GM19035 (cell line): ENCODE data around the gene ASPHD2.
"Not testable (repeated sequence)": the region's sequence is repeated elsewhere in the genome, so short reads cannot be mapped to it uniquely, and the experiment has no call there.

Experiments
- ATAC-seq: cut with Tn5 transposase; IDR thresholded peaks from one replicate; pipeline ENCODE4 v1.9.1; 2021; ENCODE audit not compliant: unreplicated experiment

Gene ASPHD2, protein sequence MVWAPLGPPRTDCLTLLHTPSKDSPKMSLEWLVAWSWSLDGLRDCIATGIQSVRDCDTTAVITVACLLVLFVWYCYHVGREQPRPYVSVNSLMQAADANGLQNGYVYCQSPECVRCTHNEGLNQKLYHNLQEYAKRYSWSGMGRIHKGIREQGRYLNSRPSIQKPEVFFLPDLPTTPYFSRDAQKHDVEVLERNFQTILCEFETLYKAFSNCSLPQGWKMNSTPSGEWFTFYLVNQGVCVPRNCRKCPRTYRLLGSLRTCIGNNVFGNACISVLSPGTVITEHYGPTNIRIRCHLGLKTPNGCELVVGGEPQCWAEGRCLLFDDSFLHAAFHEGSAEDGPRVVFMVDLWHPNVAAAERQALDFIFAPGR

DNA sequence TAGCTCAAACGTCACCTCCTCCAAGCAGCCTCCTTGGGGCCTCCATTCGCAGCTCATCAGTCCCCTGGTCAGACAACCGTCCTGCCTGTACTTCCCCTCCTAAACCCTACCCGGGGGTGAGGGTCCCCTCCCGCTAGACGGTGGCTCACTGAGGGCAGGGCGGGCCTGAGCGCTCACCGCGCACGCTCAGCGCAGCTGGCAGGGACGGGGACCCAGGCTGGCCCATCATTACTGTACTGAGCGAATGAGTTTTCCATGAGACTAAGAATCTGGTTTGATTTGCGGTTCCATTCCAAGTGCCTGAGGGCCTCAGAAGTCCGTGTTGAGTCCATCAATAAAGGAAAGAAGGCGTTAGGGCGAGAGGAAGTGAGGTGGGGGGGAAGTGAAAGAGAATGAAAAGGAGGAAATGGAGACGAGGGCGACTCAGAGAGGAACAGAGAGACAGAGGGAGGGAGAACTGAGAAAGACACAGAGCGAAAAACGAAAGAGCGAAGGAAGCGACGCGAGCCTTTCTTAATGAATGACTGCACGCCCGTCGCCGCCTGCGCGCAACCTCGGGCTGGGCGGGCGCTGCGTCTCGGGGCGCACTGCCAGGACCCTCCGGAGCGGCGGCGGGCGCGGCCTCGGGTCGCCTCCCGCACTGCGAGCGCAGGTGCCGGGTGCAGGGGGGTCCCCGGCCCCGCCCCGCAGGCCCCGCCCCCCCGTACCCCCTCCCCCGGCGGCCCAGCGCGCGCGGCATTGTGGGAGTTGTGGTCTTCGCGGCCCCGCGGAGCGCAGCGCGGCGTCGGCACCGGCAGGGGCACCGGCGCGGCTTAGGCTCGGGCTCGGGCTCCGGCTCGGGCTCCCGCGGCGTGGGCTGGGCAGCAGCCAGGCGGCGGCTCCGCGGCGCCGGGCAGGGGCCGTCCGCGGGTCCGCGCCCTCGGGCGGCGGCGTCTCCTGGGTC, at the start of gene ASPHD2:
ASPHD2 (plus strand) TSS at position 746 of the 943 bp plus-strand sequence. CDS start 4,356 bp downstream, outside the sequence.
- ATAC-seq = peak; percentile 70

DNA sequence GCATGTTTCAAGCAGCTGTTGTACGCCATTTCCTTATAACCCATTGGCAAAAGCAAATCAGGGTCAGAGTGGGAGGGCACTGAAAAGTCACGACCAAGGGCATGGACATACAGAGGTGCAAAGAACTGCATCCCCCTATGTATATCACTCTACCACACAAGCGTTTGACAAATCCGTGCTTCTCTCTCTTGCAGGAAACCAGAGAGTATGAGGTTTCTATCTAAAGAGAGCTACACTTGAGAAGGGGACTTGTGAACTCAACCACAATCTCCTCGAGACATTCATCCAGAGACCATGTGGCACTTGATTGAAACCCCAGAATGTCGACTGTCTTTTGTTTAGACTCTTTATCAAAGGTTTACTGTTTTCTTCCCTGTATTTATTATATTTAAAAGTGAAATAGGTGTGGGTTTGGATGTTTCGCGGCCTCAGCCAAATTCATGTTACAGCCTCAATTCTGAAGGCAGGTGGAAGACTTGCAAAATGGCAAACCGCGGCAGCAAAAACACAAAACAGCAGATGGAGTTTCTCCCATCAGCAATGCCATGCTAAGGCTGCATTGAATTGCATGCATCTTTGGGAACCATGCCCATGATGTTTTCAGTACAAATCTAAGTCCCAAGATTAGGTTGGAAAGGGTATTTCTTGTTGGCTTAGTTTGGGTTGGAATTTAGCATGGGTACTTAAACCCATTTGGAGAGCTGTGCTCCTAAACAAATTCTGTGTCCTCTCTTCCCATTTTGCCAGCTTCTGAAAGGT, 48.8 kb upstream of the ASPHD2 start:
- ATAC-seq = no peak

DNA sequence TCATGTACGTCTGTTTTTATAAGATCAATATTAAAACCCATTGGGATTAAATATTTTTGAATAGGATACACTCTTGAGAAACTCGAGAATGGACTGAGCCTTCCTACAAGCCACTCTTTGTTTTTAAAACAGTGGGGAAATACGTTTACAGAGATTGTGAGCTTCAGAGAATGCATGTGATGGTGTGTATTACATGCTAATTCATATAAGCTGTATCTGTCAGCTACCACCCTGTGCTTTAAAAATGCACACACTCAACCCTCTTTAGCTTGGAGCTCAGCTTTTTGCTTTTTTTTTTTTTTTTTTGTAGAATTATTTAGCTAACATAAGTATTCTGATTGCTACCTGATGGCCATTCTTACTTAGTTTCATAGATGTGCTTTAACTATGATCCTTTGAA, 46.3 kb upstream of the ASPHD2 start:
- no peak for ATAC-seq

DNA sequence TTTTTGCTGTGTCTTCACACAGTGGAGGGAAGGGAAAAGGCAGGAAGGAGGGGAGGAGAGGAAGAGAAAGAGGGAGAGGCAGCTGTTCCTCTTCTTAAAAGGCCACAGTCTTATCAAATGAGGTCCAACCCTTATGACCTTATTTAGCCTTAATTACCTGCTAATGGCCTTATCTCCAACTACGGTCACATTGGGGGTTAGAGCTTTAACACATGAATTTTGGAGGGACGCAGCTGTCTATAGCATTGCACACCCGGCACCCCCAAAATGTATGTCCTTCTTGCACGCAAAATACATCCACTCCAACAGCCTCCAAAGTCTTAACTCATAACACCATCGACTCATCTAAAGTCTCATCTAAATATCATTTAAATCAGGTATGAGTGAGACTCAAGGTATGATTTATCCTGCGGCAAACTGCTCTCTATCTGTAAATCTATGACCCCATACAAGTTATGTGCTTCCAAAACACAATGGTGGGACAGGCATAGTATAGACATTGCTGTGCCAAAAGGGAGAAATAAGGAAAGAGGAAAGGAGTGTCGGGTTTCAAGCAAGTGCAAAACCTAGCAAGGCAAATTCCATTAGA, 45.0 kb upstream of the ASPHD2 start:
- ATAC-seq = no peak

DNA sequence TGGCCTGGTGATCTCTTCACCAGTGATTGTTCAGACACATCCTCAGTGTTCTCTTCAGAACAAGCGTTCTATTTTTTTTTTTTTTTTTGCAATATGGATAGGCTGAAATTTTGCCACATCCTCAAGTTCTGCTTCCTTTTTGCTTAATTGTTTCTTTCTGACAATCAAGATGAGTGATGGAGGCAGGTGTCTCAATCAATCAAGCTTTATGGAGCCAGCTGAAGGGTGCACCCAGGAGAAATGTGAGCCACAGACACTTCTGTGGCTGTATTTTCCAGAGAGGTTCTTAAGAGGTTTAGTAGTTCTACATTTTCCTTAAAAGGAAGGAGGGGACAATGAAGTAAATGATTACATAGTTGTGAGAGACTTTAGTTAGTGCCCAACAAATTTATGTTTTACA, 43.9 kb upstream of the ASPHD2 start:
- no peak for ATAC-seq

DNA sequence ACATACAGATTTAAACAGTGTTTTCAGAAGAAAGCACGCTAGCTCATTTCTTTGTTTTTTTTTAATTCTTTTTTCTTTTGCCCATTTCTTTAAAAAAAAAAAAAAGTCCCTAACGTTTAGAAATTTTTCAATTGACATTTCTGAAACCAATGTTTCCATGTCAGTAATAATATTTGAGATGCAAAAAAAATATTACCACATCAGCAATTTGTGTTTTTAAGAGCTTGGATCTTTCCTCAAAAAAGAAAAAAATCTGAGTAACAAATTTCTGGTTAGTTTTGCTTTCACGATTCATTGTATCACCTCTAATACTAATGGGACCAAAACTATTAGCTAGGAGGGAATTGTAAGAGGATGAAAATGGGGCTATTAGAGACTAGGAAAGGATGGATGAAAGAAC, 39.9 kb upstream of the ASPHD2 start:
- ATAC-seq = no peak

DNA sequence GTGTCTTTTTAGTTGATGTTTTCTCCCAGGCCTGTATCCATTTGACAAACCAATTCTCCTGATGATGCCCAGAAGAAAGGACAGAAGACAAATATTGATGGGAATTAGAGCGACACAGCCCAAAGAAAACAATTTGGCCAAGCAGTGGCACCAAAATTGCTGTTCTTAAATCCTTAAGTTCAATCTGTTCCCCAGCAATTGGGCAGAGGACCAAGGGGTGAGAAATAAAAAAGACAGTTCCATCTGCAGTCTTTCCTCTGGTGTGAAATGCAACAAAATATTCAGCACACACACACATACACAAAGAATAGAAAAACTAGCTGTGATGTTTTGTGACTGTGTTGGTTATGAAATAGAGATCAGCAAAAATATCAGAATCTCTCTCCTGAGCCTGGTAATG, 38.0 kb upstream of the ASPHD2 start:
- no peak for ATAC-seq

DNA sequence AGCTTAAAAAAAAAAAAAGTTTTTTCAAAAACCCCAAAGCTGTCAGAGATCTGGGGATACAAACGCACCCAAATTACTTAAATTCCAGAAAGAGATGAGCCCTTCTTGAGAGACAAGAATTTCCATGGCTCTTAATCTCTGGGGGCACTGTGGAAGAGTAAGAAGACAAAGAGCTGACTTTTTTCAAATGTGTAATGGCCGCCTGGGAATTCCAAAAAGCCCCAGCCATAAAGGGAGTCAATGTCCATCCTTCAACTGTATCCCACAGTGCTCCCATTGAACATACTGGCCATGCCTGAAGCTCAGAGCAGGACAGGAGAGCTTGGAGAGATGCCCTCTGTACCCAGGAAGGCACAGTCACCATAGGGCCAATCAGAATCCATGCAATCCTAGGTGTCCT, 37.4 kb upstream of the ASPHD2 start:
- ATAC-seq = no peak

DNA sequence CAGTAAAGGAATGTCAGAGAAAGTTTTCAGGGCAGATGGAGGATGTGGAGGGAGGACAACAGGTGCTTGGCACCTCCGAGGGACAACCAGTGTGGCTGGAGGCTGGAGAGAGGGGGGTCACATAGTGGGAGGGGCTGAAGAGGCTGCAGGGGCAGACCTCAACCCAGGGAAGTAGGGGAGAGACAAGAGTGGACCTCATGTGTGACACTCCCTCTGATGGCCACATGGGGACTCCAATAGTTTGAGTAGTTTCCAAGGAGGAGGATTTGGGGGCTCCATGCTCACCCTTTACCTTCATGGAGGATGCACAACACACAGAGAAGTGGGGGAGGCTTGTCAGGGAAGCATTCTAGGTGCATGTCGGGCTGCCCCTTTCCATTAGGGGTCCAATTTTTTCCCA, 35.1 kb upstream of the ASPHD2 start:
- no peak for ATAC-seq

DNA sequence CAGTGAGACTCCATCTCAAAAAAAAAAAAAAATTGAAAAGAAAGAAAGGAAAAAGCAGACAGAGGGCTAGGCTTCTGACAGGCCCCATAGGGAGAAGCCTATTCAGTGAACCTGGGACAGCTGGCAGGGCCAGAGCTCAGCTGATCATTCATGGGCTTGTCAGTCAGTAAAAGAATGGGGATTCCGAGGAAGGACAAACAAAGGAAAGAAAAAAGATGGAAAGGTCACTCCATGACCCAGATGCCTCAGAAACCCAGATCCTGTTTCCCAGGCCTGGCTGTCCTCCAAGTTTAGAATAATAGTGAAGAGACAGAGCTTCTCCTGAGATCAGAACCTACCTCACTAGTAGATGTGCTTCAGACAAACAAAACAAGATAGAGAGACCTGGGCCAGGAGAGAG, 34.3 kb upstream of the ASPHD2 start:
- ATAC-seq = no peak

DNA sequence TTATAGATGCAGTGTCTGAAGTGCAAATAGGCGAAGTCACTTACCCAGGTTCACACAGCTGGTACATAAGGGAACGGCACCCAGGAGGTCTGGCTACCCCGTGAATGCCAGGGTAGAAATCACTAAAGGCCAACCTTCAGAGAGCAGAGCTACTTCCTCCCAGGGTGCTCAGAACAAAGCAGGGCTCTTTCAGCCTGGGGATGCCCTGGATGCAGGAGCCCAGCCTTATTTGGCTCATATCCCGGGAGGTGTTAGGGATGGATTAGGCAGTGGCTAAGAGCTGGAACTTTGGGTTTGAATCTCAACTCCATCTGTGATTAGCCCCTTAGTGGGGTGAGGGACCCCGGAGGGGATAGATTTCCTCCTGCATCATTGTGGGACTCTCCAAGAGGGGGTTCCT, 33.1 kb upstream of the ASPHD2 start:
- ATAC-seq = no peak

DNA sequence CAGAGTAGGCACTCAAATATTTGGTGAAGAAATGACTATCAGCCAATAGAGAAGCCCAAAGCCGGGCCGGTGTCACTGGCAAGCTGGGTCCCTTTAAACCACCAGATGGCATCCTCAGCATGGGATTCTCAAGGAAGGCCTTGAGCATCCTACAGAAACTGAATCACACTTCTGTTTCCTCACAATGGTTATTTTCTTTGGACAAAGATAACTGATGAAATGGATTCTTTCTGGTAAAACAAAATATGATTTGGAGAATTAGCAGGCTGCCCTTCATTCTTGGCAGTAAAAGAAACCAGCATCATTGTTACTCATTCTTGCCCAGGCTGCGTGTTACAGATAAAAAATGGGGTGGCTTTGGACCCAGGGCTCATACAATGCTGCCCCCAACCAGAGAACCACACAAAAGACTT, 30.3 kb upstream of the ASPHD2 start:
- no peak for ATAC-seq

DNA sequence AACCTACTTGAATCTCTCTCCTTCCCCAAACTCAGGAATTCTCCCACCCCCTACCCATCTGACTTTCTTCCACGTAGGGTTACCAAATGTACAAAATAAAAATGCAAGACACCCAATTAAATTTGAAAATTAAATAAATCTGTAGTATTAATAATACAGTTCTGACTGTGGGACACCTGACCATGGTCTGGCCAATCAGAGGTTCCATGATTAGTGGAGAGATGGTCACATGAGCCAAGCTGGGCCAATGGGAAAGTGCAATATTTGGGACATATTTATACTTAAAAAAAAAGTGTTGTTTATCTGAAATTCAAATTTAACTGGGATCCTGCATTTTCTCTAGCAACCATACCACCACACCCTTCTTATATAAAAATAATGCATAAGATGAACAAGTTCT, 29.8 kb upstream of the ASPHD2 start:
- no peak for ATAC-seq

DNA sequence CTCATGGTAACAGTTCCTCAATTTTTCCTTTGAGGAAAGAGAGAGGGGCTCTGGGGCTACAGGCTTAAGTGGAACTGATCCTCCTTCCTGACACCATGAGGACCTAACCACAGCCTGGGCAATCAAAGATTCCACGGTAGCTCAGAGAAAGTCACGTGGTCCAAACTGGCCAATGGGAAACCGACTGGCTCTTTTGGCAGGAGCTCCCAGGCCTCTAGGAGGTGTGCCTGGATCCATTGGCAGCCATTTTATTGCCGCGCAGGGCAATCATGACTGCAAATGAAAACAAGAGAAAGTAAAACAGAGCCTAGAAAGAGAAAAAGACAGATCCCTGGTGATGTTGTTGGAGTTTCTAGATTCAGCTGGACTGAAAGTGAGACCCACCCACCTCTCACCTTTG, 27.3 kb upstream of the ASPHD2 start:
- no peak for ATAC-seq

DNA sequence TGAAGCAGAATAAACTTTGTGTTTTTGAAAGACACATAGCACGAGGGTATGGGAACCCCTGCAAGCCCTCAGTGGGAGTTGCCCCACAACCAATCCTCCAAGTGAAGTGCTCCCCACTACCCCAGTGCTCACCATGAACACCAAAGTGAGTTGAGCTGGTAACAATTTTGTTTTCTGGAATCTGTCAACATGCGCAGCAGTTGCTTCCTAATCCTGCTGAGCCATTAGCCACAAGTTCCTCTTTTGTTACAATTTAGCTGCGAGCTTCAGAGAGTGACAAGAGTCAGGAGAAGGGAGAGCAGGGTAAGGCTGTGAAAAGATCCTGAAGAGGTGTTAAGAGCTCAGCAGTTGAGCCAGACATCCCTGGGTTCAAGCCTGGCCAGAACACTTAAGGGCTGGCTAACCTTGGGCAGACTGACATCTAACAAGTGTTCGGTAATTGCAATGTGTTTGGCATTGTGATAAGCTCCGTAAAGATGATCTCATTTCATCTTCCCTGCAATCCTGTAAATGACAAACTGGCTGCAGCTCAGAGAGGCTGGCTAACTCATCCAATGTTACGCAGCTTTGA, 24.1 kb upstream of the ASPHD2 start:
- no peak for ATAC-seq

DNA sequence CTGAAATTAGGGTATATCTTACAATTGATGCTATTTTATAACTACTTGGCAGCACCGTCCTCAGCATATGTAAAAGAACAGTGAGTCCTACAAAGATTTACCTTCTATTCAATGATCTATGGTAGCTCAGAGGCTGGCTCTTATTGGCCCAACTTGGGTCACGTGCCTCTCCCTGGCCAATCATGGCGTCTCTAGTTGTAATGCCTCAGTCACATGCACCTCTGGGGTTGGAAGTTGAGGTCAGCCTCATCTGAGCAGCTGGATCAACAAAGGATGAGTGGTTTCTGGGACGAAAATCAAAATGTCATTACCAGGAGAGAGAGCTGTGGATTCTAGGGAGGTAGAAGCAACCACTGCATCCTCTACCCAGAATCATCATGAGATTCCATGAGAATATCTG, 22.9 kb upstream of the ASPHD2 start:
- no peak for ATAC-seq

DNA sequence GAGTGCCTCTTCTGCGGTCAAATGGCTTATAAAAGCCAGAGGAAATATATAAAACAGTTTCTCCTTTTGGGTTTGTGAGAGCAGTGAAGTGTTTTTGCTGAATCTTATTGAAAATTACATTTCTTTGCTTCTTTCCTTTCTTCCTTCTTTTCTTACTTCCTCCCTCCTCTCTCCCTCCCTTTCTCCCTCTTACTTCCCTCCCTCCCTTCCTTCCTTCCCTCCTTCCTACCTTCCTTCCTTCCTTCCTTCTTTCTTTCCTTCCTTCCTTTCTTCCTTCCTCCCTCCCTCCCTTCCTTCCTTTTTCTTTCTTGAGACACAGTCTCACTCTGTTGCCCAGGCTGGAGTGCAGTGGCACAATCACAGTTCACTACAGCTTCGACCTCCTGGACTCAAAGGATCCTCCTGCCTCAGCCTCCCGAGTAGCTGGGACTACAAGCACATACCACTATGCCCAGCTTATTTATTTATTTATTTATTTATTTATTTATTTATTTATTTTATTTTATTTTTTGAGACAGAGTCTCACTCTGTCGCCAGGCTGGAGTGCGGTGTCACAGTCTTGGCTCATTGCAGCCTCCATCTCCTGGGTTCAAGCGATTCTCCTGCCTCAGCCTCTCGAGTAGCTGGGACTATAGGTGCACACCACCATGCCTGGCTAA, 20.4 kb upstream of the ASPHD2 start:
- not testable (repeated sequence) for ATAC-seq

DNA sequence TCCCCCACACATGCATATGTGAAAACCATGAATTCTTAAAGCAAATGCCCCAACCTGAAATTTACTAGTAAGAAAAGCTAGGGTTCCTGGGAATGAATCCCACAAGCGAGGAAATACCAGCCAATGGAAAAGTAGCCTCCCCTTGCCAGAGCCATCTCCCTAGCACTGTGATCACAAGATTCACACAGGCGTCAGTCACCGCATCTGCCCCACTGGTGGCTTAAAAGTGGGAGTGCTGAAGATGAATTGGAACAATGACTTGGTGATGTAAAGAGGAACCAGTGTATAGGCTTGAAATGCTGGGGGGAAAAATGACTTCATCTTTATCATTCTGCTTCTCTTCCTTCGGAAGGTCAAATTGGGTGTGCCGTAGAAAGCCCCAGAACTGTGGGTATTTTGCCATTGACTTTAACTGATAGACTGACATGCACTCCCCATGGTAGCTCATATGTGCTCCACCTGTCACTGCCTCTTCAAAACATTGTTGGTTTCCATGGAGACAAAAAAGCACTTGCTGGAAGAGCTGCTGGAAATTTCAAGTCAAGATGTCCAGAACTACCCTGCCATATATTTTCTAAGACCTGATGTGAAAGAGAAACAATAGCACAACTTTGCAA, 19.2 kb upstream of the ASPHD2 start:
- ATAC-seq = no peak

DNA sequence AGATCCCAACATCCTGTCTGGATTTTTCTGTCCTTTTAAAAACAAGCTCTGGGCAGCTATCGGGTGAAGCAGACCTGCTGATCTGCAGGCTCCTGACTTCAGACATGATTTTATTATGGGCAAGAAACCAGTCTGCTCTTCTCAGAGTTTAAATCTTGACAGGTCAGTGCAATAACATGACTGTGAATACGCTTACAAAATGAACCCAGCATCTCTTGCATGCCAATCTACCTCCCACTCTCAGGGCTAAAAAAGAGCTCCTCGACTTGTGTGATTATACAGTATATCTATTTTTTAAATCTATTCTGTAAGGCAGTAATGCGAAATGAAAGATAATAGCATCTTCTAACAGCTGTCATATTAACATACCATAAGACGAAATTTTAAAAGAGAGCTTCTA, 18.7 kb upstream of the ASPHD2 start:
- ATAC-seq = no peak

DNA sequence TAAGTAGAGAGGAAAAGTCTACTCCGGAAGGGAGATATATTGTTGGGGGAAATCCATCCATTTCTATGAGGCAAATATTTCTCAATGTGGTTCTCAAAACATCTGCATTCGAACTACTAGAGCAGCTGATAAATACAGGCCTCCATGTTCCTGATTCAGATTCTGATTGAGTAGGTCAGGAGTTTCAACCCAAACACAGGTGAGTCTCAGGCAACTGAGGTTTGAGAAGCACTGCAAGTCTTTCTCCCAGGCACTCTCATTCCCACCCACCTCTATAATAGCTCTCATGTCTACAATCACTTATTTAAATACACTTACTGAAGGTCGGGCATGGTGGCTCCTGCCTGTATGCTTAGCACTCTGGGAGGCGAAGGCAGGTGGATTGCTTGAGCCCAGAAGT, 14.7 kb upstream of the ASPHD2 start:
- ATAC-seq = no peak
